GM19193 (cell line): Measurements from ENCODE around the gene RARRES2.

ENCODE experiments used
- POLR2A ChIP-seq: IDR thresholded peaks from 4 replicates; pipeline ENCODE4 v1.6.1; 2011; ENCODE audit not compliant: insufficient read depth, insufficient read length; ENCODE audit errors: extremely low read depth

Gene RARRES2

DNA sequence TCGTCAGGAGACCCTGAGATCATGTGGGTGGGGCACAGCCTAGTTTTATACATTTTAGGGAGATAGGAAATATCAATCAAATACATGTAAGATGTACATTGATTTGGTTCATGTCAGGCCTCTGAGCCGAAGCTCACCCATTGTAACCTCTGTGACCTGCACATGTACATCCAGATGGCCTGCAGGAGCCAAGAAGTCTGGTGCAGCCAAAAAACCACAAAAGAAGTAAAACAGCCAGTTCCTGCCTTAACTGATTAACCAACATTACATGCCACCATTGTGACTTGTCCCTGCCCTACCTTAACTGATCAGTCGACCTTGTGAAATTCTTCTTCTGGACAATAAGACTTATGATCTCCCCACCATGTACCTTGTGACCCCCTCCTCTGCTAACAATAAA, 34.3 kb downstream of the RARRES2 start:
- no peak for TF ChIP-seq POLR2A
